Posterior cingulate gyrus (tissue), 11 donors: ENCODE results near the gene PLXDC2.
"Not testable (repeated sequence)": the region's sequence is repeated elsewhere in the genome, so short reads cannot be mapped to it uniquely, and the experiment has no call there.

Experiments used
- DNase-seq, 10 donors: peaks; one replicate each; pipeline versions ENCODE4 v3.0.0 to v3.0.0-alpha.2; 2020 to 2021; ENCODE audit warnings: mixed read lengths in 3 of 10
- intact Hi-C: fragments of 100-400 bp; cut with DNase I; formaldehyde crosslinking; loops from one replicate; pipeline ENCODE4 v1.15.1; 2023

PLXDC2 gene

DNA sequence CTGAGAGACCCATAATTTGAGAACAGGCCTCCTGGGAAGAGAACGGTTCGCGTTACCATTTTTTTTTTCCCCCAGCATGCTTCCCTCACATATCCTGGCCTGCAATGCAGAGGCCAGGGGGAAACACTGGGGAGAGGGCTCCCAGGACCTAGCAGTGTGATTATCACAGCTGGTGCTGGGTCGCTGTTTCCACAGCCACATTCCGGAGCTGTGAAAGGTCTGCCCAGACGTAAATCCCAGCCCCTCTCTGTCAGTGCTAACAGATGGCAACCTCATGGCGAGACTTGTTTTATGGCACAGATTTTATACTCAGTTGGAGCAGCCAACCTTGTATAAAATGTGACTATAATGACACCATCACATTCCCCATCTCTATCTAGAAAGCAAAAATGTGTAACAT lies 150.5 kb downstream of the PLXDC2 start:
- DNase-seq: no peak

DNA sequence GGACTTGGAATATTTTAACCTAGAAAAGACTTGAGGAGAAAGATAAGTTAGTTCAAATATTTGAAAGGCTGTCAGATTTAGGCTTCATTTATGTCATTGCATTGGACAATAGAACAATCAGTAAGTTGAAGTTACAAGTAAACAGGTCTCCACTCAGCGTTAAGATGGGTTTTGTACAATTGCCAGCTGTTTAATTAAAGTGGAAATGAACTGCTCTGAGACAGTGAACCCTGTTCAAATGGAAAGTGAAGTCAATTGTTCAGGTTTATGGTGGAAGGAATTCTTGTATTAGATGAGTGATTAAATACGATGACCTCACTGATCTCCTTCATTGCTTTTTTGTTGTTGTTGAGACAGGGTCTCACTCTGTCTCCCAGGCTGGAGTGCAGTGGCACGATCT lies 151.7 kb downstream of the PLXDC2 start:
- no peak for DNase-seq
- intact Hi-C loops: no loop called here

More for the DNA sequence above, 150.5 kb downstream of the PLXDC2 start:
- intact Hi-C loops: no loop called here

DNA sequence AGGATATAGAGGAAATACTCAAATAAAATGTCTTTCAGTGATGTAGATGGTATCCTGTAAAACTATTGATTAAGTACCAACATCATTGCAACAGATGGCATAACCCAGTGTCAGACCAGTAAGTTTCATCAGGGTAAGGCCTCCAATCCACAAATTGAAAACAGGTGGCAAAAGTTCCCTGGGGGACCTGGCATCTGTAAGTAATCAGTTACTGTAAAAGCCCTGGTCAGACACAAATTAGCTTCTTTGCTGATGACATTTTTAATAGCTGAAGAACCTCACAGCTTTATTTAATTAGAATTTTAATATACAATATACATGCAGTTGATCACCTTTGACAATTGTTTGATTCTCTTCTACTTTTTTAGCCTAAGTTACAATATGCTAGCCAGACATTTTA lies 152.5 kb downstream of the PLXDC2 start:
- DNase-seq: no peak
- intact Hi-C loops: no loop called here

DNA sequence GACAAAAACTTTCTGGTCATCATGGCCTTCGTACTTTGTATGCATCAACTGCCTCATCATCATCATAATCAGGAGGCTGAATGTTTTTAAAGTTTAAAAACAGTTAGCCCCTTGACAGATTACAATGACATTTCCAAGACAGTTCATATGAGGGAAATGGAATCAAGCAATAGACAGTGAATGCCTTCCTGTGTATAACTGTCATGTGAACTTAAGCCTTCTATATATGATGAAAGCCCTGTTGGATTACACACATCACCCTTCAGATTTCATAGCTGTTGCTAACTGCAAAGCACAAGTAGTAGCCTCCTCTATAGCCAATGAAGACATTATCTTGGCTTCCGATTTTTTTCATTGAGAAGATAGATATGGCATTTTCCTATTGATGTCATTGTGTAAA lies 154.0 kb downstream of the PLXDC2 start:
- intact Hi-C loops: no loop called here

DNA sequence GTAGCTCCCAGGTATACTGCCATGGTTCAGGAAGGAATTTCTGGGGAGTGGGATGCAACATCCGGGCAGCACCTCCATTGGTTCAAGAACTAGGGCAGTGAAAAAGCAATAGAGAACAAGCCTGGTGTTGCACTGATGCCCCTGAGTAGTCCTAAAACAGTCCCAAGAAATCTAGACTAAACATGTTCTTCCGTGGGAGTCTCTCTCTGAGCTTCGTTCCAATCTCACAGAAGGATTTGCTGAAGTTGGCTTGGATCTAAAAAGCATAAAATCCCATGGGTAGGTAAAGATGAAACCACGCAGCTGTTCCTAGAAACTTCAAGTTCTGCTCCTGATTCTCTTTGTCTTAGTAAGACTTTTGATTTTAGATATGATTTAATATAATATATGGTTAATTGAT lies 154.5 kb downstream of the PLXDC2 start:
- intact Hi-C loops: no loop called here
- no peak for DNase-seq

More for the DNA sequence above, 154.0 kb downstream of the PLXDC2 start:
- DNase-seq: no peak

DNA sequence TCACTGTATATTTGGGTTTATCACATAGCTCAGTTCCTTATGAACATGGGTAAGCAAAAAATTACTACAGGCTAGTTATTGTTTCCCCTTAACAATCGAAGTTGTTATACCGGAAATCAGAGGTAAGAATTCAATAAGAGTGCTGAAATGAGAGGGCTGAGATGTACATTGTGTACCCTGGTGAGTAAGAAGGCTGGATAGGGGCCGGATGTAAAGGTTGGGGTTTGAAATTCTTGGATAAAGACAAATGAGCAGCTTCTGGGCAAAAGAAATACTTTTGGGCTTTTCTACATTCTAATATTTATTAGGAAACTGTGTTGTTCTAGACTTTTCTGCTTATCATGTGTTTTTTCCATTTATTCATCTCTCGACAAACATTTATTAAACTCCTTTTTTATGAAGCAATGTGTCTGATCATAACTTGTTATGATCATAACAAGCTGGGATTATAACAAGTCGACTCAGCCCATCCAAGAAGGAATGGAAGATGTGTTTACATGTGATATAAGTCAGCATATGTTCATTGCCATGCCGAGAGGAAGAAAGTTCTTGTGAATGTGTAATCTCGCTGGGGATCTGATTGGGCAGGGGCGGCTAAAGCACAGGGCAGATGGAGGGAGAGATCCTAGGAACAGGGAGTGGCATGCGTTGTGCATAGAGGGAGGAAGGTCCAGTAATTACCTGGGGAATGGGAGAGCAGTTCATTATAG lies 155.3 kb downstream of the PLXDC2 start:
- no peak for DNase-seq
- intact Hi-C loops: no loop called here

DNA sequence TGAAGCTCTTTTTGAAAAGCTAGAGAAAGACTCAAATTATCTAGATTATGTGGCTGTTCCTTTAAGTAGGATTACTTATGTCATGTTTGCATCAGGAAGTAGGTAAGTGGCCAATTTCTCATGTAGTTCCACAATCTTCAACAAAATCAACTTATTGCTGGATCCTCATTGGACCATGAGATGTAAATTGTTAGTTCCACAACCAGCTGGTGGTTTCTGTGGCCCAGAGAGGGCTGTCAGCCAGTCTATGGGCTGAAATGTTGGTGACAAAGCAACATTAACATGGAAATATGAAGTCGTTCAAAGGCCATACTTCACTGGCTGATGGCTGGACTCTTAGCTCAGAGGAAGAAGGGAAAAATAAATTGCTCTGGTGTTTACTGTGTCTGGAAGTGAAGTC lies 157.9 kb downstream of the PLXDC2 start:
- intact Hi-C loops: no loop called here
- no peak for DNase-seq

DNA sequence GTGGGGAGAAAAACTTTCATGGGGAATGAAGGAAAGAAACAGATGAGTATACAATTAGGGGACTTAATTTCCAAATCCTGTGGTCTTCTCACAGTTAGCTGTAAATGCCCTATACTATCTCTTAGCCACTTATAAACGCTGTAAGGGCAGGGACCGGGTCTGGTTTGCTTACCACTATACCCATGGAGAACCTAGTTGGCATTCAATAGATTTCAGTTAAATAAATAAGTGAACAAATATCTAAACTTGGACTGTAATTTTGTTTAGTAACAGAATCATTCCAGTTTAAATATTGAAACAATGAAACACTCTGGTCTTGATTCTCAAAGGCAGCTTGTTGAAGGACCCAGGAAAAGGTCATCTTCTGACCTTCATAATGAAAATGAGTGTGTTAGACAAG lies 158.3 kb downstream of the PLXDC2 start:
- intact Hi-C loops: no loop called here
- no peak for DNase-seq

DNA sequence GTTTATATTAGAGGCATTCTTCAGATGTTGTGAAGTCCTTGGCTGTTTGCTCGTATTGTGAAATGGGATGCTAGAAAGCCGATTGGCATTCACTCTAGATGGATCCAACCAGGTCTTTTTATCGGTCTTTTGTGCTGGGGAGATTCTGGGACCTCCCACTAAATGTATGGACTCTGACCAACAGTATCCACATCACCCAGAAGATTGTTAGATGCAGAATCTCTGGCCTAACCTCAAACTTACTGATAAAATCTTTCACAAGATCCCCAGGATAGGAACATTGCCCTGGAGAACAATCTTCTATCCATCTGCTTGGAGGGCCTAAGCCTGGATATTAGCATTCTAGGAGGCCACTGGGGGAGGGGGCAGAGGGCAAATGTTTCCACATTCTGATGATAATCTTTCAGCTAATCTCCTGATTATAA lies 160.9 kb downstream of the PLXDC2 start:
- intact Hi-C loops: no loop called here
- DNase-seq: no peak

DNA sequence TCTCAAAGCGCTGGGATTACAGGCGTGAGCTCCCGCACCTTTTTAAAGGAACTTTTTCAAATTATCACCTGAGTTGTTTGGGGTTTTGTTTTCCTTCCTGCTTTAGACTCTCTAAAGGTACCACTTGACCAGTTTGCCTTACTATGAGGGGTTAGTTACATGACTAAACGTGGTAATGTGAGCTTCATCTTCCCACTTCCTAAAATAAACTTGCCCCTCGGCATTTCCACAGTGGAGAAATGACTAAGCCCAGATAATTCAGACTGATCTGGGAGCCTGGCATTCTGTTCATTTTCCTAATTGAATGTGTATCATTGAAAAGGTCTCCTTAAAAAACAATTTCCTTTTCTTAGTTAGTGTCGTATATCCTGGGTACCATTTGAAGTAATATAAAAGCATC lies 163.4 kb downstream of the PLXDC2 start:
- intact Hi-C loops: no loop called here
- no peak for DNase-seq

DNA sequence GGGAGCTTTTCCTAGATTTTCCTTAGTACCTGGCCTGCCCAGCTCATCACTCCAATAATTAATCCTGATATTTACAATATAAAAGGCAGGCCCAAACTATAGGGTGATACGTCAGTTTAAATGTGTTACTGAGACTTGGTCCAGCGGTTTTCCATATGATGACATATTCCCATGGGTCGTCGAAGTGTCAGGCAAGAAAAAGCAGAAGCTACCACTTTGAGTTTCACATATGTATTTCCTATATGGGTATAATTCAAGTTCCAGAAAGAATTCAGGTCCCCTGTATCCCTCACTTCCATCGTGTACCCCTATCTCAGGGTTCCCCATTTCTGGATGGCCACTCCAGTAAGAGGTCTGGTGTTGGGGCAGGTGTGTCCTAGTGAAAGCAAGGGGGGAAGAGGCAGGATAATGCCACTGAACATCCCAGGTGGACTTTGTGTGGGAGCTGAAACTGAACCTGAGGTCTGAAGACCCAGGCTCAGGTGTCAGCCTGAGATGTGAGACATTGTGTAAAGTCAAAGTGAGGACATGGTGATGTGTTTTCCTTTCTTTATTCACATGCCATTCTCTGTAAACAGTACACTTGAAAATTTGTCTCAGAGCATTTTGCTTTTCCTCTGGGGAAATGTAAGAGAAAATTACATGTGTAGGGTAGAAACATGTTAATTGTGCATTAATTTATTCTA lies 167.8 kb downstream of the PLXDC2 start:
- intact Hi-C loops: no loop called here
- DNase-seq: no peak

DNA sequence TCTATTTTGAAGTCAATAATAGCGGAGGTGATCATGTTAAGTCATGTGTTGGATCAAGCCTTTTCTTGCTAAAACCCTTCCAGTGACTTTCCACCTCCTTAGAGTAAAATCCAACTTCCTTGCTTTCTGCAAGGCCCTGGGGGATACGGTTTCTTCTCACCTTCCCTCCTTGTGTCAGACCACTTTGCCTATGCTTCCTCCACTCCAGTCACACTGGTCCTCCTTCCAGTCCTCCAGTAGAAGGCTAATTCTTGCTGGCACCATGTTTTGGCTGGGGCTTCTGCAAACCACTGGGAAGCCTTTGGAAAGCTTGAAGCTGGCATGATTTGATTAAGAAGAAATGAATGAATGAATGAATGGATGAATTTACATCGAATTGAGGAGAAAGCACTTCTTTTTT lies 169.5 kb downstream of the PLXDC2 start:
- DNase-seq: no peak
- intact Hi-C loops: no loop called here

DNA sequence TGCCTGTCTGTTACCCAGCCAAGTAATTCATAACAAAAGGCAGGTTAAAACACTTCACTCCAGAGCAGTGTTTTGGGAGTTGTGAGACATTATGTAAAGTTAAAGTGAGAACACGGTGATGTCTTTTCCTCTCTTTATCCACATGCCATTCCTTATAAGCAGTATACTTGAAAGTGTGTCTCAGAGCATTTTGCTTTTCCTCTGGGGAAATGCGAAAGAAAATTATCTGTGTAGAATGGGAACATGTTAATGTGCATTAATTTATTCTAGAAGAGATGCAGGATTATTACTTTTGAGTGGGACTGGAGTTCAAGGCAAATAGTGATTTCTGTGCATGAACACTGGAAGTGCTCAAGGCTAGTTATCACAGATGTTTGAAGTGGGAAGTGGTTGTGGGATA lies 170.4 kb downstream of the PLXDC2 start:
- intact Hi-C loops: no loop called here
- no peak for DNase-seq

DNA sequence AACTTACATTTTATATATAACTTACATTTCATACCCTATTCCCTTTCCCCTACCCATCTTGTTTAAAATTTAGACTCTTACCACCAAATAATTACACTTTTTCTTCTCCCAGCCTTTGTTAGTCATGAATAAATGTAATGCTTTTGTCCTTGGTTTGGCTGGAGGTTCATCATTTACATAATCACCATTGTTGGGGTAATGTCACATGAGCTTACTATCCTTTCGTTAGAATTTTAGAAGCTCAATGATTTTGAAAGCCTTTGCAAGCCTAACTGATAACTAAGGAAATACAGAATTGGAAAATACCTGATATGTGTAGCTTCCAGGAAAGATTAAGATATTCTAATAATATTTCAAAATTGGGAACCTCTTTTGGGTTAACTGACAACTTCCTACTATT lies 171.7 kb downstream of the PLXDC2 start:
- intact Hi-C loops: no loop called here
- DNase-seq: no peak

DNA sequence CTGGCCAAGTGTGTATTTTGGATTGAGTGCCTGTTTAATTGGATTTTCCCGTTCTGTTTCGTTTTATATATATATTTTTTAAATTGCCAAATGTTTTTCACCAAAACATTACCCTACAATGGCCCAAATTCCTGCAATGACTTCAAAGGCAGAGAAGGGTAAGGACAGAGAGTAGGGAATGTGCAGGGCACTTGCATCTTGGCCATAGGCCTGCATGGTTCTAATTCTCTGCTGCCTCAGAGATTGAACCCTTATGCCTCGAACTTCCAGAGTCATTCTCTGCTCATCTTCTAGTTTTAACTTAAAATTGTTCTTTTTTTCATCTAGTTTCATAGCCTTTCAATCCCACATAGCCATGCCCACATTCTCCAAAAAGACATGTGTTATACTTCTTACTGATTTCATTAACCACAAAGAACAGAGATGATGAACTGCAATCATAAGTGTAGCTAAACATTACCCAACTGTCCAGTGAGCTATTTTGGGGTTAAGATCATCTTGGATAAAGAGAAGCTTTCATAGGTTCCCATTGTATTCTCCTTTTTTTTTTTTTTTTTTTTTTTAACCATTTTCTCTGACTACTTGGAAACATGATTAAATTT lies 177.6 kb downstream of the PLXDC2 start:
- no peak for DNase-seq
- intact Hi-C loops: no loop called here

DNA sequence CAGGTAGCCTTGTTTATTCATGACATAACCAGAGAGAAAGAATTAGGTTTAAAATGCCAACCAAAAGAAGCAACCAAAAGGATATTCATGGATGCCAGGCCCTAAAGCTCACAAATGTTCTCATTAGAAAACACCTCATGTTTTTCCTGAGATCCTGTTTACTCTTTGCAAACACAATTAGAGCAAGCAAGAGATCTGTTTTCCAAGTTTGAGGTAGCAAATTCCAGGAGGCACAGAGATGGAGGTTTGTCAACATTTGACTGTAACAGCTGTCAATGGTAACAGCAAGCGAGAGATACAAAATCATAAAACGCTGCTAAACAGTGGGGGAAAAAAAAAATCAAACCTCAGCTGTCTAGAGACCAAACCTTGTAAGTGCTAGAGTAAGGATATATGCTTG lies 182.2 kb downstream of the PLXDC2 start:
- intact Hi-C loops: no loop called here
- no peak for DNase-seq

DNA sequence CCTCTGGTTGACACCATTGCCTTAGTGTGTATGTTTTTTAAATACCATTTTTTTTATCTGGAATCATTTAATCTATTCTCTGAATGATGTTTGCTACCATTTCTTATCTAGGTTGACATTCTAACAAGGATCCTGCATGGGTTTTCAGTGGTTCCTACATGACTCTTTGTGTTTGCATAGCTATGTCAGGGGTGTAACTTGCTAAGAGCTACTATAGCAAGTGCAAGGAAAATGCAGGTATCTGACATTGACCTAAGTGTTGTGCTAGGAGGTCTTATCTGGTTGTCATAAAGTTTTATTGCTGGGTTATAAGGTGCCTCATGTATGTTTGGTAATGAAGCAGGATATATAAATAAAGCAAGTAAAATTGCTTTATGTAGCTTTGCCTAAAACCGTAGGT lies 183.2 kb downstream of the PLXDC2 start:
- intact Hi-C loops: no loop called here
- no peak for DNase-seq

DNA sequence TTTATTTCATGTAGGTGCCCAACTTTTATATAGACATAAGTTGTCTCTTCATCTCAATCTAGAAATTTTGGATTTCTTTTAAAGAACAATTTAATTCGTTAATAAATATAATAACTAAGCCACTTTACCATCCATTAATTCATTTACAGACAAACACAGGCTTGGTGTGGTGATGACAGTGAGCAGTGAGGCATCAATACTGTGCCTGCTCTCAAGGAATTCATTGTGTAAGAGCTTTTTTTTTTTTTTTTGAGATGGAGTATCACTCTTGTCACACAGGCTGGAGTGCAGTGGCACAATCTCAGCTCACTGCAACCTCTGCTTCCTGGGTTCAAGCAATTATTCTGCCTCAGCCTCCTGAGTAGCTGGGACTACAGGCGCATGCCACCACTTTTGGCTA lies 185.8 kb downstream of the PLXDC2 start:
- DNase-seq, intact Hi-C loops: not testable (repeated sequence)

DNA sequence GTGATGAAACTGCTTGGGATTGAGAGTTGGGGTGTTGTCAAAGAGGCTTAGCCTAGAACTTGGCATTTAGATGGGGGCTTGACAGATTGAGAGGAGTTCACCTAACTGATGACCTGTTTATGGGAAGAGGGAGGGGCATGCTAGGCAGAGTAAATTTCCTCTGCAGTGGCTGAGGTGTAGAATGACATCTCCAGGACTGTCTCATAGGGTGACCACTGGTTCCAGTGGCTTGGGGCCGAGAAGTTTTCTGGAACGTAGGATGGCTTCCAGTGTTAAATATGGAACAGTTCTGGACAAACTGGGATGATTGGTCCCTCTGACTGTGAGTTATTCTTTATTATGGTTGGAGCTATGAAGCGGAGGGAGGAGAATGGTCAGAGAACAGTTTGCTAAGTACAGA lies 186.4 kb downstream of the PLXDC2 start:
- no peak for DNase-seq
- intact Hi-C loops: no loop called here

DNA sequence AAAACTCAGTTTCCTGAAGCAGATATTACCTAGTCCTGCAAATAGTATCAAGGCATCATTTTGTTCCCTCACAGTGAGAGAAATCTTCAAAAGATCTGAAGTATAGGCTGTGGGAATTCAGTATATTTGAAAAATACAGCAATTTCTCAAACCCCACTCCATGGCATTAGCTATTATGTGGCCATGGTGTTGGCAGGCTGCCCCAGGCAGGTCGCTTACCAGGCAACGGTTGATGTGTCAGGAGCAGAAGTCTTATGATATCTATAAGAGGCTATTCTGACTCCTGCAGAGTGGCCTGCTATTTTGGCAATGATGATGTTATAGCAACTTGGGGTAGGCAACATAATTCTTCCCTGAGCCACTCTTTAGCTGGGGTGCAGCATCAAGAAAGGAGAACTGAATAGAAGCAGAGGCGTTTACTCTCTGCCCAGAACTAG lies 187.9 kb downstream of the PLXDC2 start:
- intact Hi-C loops: no loop called here
- DNase-seq: peak in 5 of 10 donors; percentile 12 to 73 (median 36)

DNA sequence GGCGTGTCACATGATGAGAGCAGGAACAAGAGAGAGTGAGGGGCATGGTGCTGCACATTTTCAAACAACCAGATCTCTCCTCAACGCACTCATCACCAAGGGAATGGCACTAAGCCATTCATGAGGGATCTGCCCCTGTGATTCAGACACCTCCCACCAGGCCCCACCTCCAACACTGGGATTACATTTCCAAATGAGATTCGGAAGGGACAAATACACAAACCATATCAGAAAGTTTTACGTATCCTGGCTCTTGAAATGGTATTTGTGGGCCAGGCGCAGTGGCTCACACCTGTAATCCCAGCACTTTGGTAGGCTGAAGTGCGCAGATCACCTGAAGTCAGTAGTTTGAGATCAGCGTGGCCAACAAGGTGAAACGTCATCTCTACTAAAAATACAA lies 189.4 kb downstream of the PLXDC2 start:
- intact Hi-C loops: no loop called here
- DNase-seq: no peak
